Testis (tissue), 2 donors: ENCODE data around the gene SUPT3H.

Experiments
- POLR2A ChIP-seq: fragments of 450-650 bp; IDR thresholded peaks from one replicate; pipeline ENCODE4 v1.6.1; 2017; ENCODE audit warnings: antibody characterized with exemption, mild to moderate bottlenecking, moderate library complexity
- TF ChIP-seq, protein P1 (sequence below), 3 experiments: fragments of 450-650 bp in 2 of 3; fragments of 200-600 bp in 1 of 3; sonication (generic) in 1 of 3; IDR thresholded peaks; one replicate each; pipeline ENCODE4 v1.5.1; 2016 to 2019; ENCODE audit warnings: antibody characterized with exemption in 3 of 3, mild to moderate bottlenecking in 2 of 3, moderate library complexity in 1 of 3

GRCh38 chr6:45112711-45113110, 265.0 kb downstream of the SUPT3H start:
- TF ChIP-seq, protein P1, sequence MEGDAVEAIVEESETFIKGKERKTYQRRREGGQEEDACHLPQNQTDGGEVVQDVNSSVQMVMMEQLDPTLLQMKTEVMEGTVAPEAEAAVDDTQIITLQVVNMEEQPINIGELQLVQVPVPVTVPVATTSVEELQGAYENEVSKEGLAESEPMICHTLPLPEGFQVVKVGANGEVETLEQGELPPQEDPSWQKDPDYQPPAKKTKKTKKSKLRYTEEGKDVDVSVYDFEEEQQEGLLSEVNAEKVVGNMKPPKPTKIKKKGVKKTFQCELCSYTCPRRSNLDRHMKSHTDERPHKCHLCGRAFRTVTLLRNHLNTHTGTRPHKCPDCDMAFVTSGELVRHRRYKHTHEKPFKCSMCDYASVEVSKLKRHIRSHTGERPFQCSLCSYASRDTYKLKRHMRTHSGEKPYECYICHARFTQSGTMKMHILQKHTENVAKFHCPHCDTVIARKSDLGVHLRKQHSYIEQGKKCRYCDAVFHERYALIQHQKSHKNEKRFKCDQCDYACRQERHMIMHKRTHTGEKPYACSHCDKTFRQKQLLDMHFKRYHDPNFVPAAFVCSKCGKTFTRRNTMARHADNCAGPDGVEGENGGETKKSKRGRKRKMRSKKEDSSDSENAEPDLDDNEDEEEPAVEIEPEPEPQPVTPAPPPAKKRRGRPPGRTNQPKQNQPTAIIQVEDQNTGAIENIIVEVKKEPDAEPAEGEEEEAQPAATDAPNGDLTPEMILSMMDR (IDR thresholded peaks at IDR 0.05), result no peak
- no peak for TF ChIP-seq POLR2A
